Brain pericyte (primary cell): ENCODE data around the gene KIF3A.

Source experiments
- DNase-seq: peaks from one replicate; pipeline ENCODE4 v3.0.0-alpha.2; 2012; ENCODE audit warnings: low read depth, low spot score

KIF3A gene

GRCh38 chr5:132677682-132678400 is 59.5 kb downstream of the KIF3A start:
- DNase-seq: no peak

- no peak for DNase-seq
Observed at GRCh38 chr5:132677191-132677590, 60.2 kb downstream of the KIF3A start.

GRCh38 chr5:132675936-132676689 is 61.2 kb downstream of the KIF3A start:
- DNase-seq: no peak

GRCh38 chr5:132674671-132675506 is 62.5 kb downstream of the KIF3A start:
- DNase-seq: peak; percentile 46

- DNase-seq: no peak
Observed at GRCh38 chr5:132673939-132674630, 63.3 kb downstream of the KIF3A start, which contains the start of gene IL4. Gene IL4 (plus strand): TSS chr5:132673989. CDS start chr5:132674051, 62 bp downstream.

GRCh38 chr5:132673488-132673887 is 63.9 kb downstream of the KIF3A start:
- DNase-seq: no peak

- DNase-seq: no peak
Observed at GRCh38 chr5:132671000-132671399, 66.3 kb downstream of the KIF3A start.

- DNase-seq: no peak
Observed at GRCh38 chr5:132669966-132670882, 67.1 kb downstream of the KIF3A start.

- no peak for DNase-seq
Observed at GRCh38 chr5:132669455-132669820, 67.9 kb downstream of the KIF3A start.

- no peak for DNase-seq
Observed at GRCh38 chr5:132668706-132669454, 68.5 kb downstream of the KIF3A start.

GRCh38 chr5:132667761-132668705 is 69.3 kb downstream of the KIF3A start:
- DNase-seq: no peak

GRCh38 chr5:132667309-132667708 is 70.0 kb downstream of the KIF3A start:
- no peak for DNase-seq

- DNase-seq: no peak
Observed at GRCh38 chr5:132666310-132667123, 70.8 kb downstream of the KIF3A start.

- no peak for DNase-seq
Observed at GRCh38 chr5:132665574-132666080, 71.7 kb downstream of the KIF3A start.

GRCh38 chr5:132664696-132665209 is 72.6 kb downstream of the KIF3A start:
- DNase-seq: no peak

- DNase-seq: no peak
Observed at GRCh38 chr5:132663771-132664695, 73.3 kb downstream of the KIF3A start.
